Measurements from ENCODE around the gene DEDD. TPM values are rescaled to one million over a fixed set of nuclear protein-coding genes. Genes with fewer than 3 reads are reported as not detected.

Gene DEDD
- total and polyA plus RNA-seq, 2 donors (not counting 1 experiment from before 2014, with no cell fraction given): 21.6 to 40.3 TPM

DNA sequence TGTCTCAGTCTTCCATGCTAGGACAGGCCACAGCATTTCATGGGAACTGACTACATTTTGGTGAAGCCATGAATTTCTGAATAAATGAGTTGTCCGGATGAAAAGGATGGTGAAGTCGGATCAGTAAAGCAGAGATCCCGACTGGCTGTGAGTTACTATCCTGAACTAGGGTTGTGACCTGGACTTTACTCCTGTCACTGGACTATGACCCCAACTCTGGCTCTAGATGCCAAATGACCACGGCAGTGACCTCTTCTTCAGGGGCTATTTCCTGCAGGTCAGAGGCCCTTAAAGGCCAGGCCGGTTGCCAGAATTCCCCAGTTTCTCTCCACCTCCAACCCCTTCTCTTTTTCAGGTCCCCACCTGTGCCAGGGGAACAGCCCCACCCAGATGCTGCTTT, 41.4 kb downstream of the DEDD start:
- Histone ChIP-seq H3K9ac (ENCODE audit: insufficient read depth, low read length) (no peak overlapping the region), H3K79me2 (ENCODE audit: control insufficient read depth, insufficient read depth, low read length) (no peaks in the 10 kb centered on the region), H3K36me3 (ENCODE audit: control insufficient read depth, insufficient read depth, low read length) (no peaks in the 10 kb centered on the region), H3K9me3 (ENCODE audit: control insufficient read depth, insufficient read depth, low read depth, low read length) (no peaks in the 10 kb centered on the region), H2AFZ (ENCODE audit: low read length) (no peak overlapping the region), H3K4me3 (replicated peaks in 1 of 4; ENCODE audit: control extremely low read depth in 1 of 4, insufficient read depth in 1 of 4, low read depth in 3 of 4, low read length in 4 of 4) (no peak overlapping the region), H3K27ac (ENCODE audit: insufficient read depth, low read length) (no peak overlapping the region), H3K27me3 (ENCODE audit: control insufficient read depth, insufficient read depth, low read length) (no peaks in the 10 kb centered on the region), H4K20me1 (ENCODE audit: control insufficient read depth, extremely low read depth, insufficient read depth, low read length) (no peaks in the 10 kb centered on the region), H3K4me2 (ENCODE audit: extremely low read depth, insufficient read depth, low read length) (no peak overlapping the region), H3K4me1 (ENCODE audit: control insufficient read depth, extremely low read depth, insufficient read depth, low read length) (peaks cover 6% of the 10 kb centered on the region)
- DNase-seq (ENCODE audit: low read depth in 2 of 2): no peak
- no peak for TF ChIP-seq EZH2 (IDR thresholded peaks at IDR 0.05; ENCODE audit: low read length, missing control alignments)
- TF ChIP-seq, protein P1, sequence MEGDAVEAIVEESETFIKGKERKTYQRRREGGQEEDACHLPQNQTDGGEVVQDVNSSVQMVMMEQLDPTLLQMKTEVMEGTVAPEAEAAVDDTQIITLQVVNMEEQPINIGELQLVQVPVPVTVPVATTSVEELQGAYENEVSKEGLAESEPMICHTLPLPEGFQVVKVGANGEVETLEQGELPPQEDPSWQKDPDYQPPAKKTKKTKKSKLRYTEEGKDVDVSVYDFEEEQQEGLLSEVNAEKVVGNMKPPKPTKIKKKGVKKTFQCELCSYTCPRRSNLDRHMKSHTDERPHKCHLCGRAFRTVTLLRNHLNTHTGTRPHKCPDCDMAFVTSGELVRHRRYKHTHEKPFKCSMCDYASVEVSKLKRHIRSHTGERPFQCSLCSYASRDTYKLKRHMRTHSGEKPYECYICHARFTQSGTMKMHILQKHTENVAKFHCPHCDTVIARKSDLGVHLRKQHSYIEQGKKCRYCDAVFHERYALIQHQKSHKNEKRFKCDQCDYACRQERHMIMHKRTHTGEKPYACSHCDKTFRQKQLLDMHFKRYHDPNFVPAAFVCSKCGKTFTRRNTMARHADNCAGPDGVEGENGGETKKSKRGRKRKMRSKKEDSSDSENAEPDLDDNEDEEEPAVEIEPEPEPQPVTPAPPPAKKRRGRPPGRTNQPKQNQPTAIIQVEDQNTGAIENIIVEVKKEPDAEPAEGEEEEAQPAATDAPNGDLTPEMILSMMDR (conservative IDR thresholded peaks at IDR 0.05 in 1 of 2, IDR thresholded peaks at IDR 0.05 in 1 of 2; ENCODE audit: low read depth in 1 of 2, low read length in 2 of 2): no peak

DNA sequence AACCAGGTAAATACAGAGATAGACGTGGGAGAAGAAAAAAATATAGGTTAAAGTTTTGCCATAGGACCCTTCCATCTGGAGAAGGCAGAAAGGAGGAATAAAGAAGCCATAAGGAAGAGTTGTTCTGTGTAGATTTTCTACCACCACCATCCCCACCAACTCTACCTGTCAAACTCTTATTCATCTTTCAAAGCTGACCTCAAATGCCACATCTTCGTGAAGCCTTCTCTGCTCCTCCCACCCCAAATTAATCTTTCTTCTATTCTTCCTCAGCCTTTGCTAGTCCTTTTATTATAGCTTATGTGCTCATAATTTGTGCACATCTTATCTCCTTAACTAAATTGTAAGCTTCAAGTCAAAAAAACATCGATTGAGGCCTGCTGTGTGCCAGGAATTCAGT, 41.9 kb downstream of the DEDD start:
- Histone ChIP-seq H3K9me3 (ENCODE audit: control insufficient read depth, insufficient read depth, low read depth, low read length) (no peaks in the 10 kb centered on the region), H3K27ac (ENCODE audit: insufficient read depth, low read length) (no peak overlapping the region), H3K4me2 (ENCODE audit: extremely low read depth, insufficient read depth, low read length) (no peak overlapping the region), H2AFZ (ENCODE audit: low read length) (no peak overlapping the region), H3K27me3 (ENCODE audit: control insufficient read depth, insufficient read depth, low read length) (no peaks in the 10 kb centered on the region), H3K9ac (ENCODE audit: insufficient read depth, low read length) (no peak overlapping the region), H3K79me2 (ENCODE audit: control insufficient read depth, insufficient read depth, low read length) (no peaks in the 10 kb centered on the region), H4K20me1 (ENCODE audit: control insufficient read depth, extremely low read depth, insufficient read depth, low read length) (no peaks in the 10 kb centered on the region), H3K4me1 (ENCODE audit: control insufficient read depth, extremely low read depth, insufficient read depth, low read length) (peaks cover 6% of the 10 kb centered on the region), H3K36me3 (ENCODE audit: control insufficient read depth, insufficient read depth, low read length) (no peaks in the 10 kb centered on the region), H3K4me3 (replicated peaks in 1 of 4; ENCODE audit: control extremely low read depth in 1 of 4, insufficient read depth in 1 of 4, low read depth in 3 of 4, low read length in 4 of 4) (no peak overlapping the region)
- TF ChIP-seq EZH2 (IDR thresholded peaks at IDR 0.05; ENCODE audit: low read length, missing control alignments): no peak
- TF ChIP-seq, protein P1 (conservative IDR thresholded peaks at IDR 0.05 in 1 of 2, IDR thresholded peaks at IDR 0.05 in 1 of 2; ENCODE audit: low read depth in 1 of 2, low read length in 2 of 2): no peak
- no peak for DNase-seq (ENCODE audit: low read depth in 2 of 2)

DNA sequence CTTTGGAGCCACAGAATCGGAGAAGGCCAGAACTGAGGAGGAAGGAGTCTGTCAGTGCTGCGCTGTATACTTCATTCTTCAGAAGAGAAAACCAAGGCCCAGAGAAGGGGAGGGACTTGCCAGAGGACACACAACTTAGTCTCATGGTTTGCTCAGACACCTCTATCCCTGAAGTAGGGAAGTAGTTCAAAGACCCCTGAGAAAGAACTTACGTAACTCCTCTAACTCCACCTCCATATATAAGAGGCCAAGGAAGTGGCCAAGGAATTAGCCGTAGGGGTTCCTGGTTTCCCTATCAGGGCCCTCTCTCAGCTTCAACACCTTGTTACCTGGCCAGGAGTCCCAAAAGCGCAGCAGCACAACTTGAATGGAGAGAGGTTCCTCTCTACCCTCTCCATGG, 42.5 kb downstream of the DEDD start:
- Histone ChIP-seq H2AFZ (ENCODE audit: low read length) (no peak overlapping the region), H3K9me3 (ENCODE audit: control insufficient read depth, insufficient read depth, low read depth, low read length) (no peaks in the 10 kb centered on the region), H3K9ac (ENCODE audit: insufficient read depth, low read length) (no peak overlapping the region), H4K20me1 (ENCODE audit: control insufficient read depth, extremely low read depth, insufficient read depth, low read length) (no peaks in the 10 kb centered on the region), H3K4me2 (ENCODE audit: extremely low read depth, insufficient read depth, low read length) (no peak overlapping the region), H3K4me1 (ENCODE audit: control insufficient read depth, extremely low read depth, insufficient read depth, low read length) (peaks cover 9% of the 10 kb centered on the region), H3K79me2 (ENCODE audit: control insufficient read depth, insufficient read depth, low read length) (no peaks in the 10 kb centered on the region), H3K36me3 (ENCODE audit: control insufficient read depth, insufficient read depth, low read length) (no peaks in the 10 kb centered on the region), H3K4me3 (replicated peaks in 1 of 4; ENCODE audit: control extremely low read depth in 1 of 4, insufficient read depth in 1 of 4, low read depth in 3 of 4, low read length in 4 of 4) (no peak overlapping the region), H3K27ac (ENCODE audit: insufficient read depth, low read length) (no peak overlapping the region), H3K27me3 (ENCODE audit: control insufficient read depth, insufficient read depth, low read length) (no peaks in the 10 kb centered on the region)
- DNase-seq (ENCODE audit: low read depth in 2 of 2): no peak
- TF ChIP-seq, protein P1 (conservative IDR thresholded peaks at IDR 0.05 in 1 of 2, IDR thresholded peaks at IDR 0.05 in 1 of 2; ENCODE audit: low read depth in 1 of 2, low read length in 2 of 2): no peak
- no peak for TF ChIP-seq EZH2 (IDR thresholded peaks at IDR 0.05; ENCODE audit: low read length, missing control alignments)
